Suprapubic skin (tissue), 4 donors: ENCODE results near the gene LRRIQ1. TPM values are rescaled to one million over a fixed set of nuclear protein-coding genes. Genes with fewer than 3 reads are reported as not detected.

Source experiments
- DNase-seq, 2 donors: peaks; one replicate each; pipeline ENCODE4 v3.0.0-alpha.2; 2019; ENCODE audit warnings: low spot score in 2 of 2
- H3K27ac ChIP-seq: fragments of 200-600 bp; sonication (generic); one replicate; pipeline ENCODE4 v1.5.1; 2019
- H3K27me3 ChIP-seq: fragments of 200-600 bp; sonication (generic); one replicate; pipeline ENCODE4 v1.5.1; 2019
- H3K36me3 ChIP-seq: fragments of 200-600 bp; sonication (generic); one replicate; pipeline ENCODE4 v1.5.1; 2019
- H3K4me1 ChIP-seq: fragments of 200-600 bp; sonication (generic); one replicate; pipeline ENCODE4 v1.5.1; 2019
- H3K4me3 ChIP-seq: fragments of 200-600 bp; sonication (generic); one replicate; pipeline ENCODE4 v1.5.1; 2019; ENCODE audit warnings: mild to moderate bottlenecking
- H3K9me3 ChIP-seq: fragments of 200-600 bp; sonication (generic); one replicate; pipeline ENCODE4 v1.5.1; 2019
- CTCF ChIP-seq, 2 donors: fragments of 200-600 bp in 1 of 2; fragments of 450-650 bp in 1 of 2; sonication (generic) in 1 of 2; IDR thresholded peaks; one replicate each; pipeline ENCODE4 v1.5.1; 2016 to 2019; ENCODE audit warnings: antibody characterized with exemption in 2 of 2, mild to moderate bottlenecking in 1 of 2, moderate library complexity in 1 of 2
- EP300 ChIP-seq: sonication (generic); formaldehyde crosslinking; IDR thresholded peaks from one replicate; pipeline ENCODE4 v1.6.1; 2017; ENCODE audit warnings: antibody characterized with exemption
- POLR2A ChIP-seq, 2 donors: fragments of 450-650 bp; IDR thresholded peaks; one replicate each; pipeline ENCODE4 v1.6.1; 2017; ENCODE audit warnings: antibody characterized with exemption in 2 of 2, mild to moderate bottlenecking in 2 of 2, moderate library complexity in 2 of 2
- POLR2AphosphoS5 ChIP-seq, 3 donors: sonication (generic); formaldehyde crosslinking; IDR thresholded peaks; one replicate each; pipeline ENCODE4 v1.6.1; 2017; ENCODE audit warnings: antibody characterized with exemption in 3 of 3
- WGBS: methylation state at CpG from one replicate; pipeline ENCODE4 v1.1.5; 2018; 5-methylcytosine and 5-hydroxymethylcytosine counted together
- total RNA-seq, 4 donors: library from RNA; depleted of rRNA; stranded (reverse); fragments of >200 nt; gene quantifications; one replicate each; pipeline ENCODE4 v1.1.0, GENCODE V29; 2016

The LRRIQ1 gene
- total RNA-seq, 4 donors from 2014 or later = 0.16 TPM; not detected in 3

DNA sequence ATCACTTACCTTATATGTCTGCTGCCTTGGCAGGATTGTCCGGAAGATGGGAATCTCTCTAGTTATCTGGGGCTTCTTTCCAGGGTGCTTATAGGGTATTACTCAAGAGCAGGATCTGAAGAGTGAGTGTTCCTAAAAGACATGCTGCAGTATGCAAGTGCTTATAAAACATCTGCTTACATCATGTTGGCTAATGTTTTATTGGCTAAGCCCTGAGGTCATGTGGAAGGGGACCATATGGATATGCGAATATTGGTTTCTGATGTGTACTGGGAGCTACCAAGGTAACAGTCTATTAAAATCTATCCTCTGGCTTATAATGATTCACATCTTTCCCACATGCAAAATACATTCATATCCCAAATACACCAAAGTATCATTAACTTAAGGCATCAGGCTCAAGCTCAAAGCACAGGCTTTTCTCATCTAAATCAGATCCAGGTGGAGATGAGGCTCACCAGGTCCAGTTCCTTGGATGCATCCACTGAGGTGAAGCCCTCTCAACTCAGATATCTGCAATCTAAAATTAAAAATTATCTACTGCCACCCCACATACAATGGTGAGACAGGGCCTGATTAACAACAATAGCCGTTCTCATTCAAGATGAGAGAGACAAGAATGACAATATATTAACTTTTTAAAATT is 29.8 kb downstream of the LRRIQ1 start:
- TF ChIP-seq CTCF (IDR thresholded peaks at IDR 0.05) = no peak
- no peak for TF ChIP-seq POLR2AphosphoS5 (IDR thresholded peaks at IDR 0.05)
- no peak for TF ChIP-seq POLR2A (IDR thresholded peaks at IDR 0.05)
- TF ChIP-seq EP300 = no peak
- DNase-seq = no peak
- no peaks in the 10 kb centered on the region for H3K9me3 ChIP-seq
- H3K4me1 ChIP-seq = no peaks in the 10 kb centered on the region
- H3K4me3 ChIP-seq = no peak overlapping the region
- H3K27ac ChIP-seq = no peak overlapping the region
- no peaks in the 10 kb centered on the region for H3K36me3 ChIP-seq
- WGBS = 64% methylated on average over 3 of the region's 3 CpGs
- H3K27me3 ChIP-seq = no peaks in the 10 kb centered on the region

GRCh38 chr12:85072826-85073225 is 36.7 kb downstream of the LRRIQ1 start:
- TF ChIP-seq CTCF (IDR thresholded peaks at IDR 0.05) = no peak
- no peak for TF ChIP-seq EP300
- no peak for TF ChIP-seq POLR2A (IDR thresholded peaks at IDR 0.05)
- no peak for TF ChIP-seq POLR2AphosphoS5 (IDR thresholded peaks at IDR 0.05)
- Histone ChIP-seq H3K27me3 (no peaks in the 10 kb centered on the region), H3K36me3 (no peaks in the 10 kb centered on the region), H3K9me3 (no peaks in the 10 kb centered on the region), H3K27ac (no peak overlapping the region), H3K4me1 (no peaks in the 10 kb centered on the region), H3K4me3 (no peak overlapping the region)
- no peak for DNase-seq
- WGBS = 89% methylated on average over 1 of the region's 1 CpG

DNA sequence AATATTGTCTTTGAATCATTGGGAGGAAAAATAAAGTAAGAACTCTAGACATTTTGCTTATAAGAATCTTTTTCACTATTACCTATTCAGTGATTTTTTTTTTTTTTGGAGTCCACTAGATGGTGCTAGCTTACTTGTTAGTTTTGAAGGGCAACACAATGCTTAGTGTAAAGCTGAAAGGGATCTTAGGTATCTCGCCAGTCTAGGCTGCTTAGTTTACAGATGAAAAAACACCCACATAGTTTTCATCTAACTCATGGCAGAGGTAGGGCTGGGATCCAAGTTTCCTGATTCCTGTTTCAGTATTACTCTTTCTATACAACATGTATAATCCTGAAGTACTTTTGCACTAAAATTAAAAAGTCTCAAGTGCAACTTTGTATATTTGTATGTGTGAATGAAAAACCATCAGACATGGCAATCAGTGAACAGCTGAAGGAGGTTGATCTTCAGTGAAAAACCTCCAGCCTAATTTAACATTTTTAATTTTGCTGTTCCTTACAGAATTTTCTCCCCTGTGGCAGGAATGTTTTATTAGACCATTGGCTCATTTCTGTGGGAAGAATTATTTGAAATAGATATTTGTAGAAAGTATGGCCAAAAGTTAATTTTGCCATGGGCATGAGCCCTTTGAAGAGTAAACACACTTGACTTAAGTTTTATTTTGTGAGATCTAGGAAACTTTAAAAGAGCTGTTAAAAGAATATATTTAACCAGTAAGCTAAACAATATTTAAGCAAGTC is 40.7 kb downstream of the LRRIQ1 start:
- no peaks in the 10 kb centered on the region for H3K27me3 ChIP-seq
- H3K4me1 ChIP-seq = no peaks in the 10 kb centered on the region
- no peak for TF ChIP-seq POLR2A (IDR thresholded peaks at IDR 0.05)
- TF ChIP-seq POLR2AphosphoS5 (IDR thresholded peaks at IDR 0.05) = no peak
- TF ChIP-seq CTCF (IDR thresholded peaks at IDR 0.05) = peak in 1 of 2 donors; percentile 10
- no peak for TF ChIP-seq EP300
- no peaks in the 10 kb centered on the region for H3K9me3 ChIP-seq
- no peak overlapping the region for H3K27ac ChIP-seq
- 3% methylated on average over 1 of the region's 1 CpG for WGBS
- no peaks in the 10 kb centered on the region for H3K36me3 ChIP-seq
- no peak overlapping the region for H3K4me3 ChIP-seq
- DNase-seq = no peak

GRCh38 chr12:85085066-85085465 is 48.9 kb downstream of the LRRIQ1 start:
- WGBS = 86% methylated on average over 5 of the region's 5 CpGs
- no peaks in the 10 kb centered on the region for H3K36me3 ChIP-seq
- DNase-seq = no peak

More at GRCh38 chr12:85085066-85085465, 48.9 kb downstream of the LRRIQ1 start:
- H3K4me1 ChIP-seq = no peaks in the 10 kb centered on the region
- no peak for TF ChIP-seq POLR2A (IDR thresholded peaks at IDR 0.05)
- no peak for TF ChIP-seq EP300
- no peak for TF ChIP-seq CTCF (IDR thresholded peaks at IDR 0.05)
- no peak for TF ChIP-seq POLR2AphosphoS5 (IDR thresholded peaks at IDR 0.05)
- no peak overlapping the region for H3K27ac ChIP-seq
- H3K4me3 ChIP-seq = no peak overlapping the region
- no peaks in the 10 kb centered on the region for H3K9me3 ChIP-seq
- H3K27me3 ChIP-seq = no peaks in the 10 kb centered on the region
